GM18868 (cell line): ENCODE measurements around the gene GATA5.
"Not testable (repeated sequence)": the region's sequence is repeated elsewhere in the genome, so short reads cannot be mapped to it uniquely, and the experiment has no call there.

ENCODE experiments used
- ATAC-seq: cut with Tn5 transposase; IDR thresholded peaks from one replicate; pipeline ENCODE4 v1.9.1; 2021; ENCODE audit warnings: mild to moderate bottlenecking, moderate library complexity; ENCODE audit not compliant: unreplicated experiment

GATA5 gene

DNA sequence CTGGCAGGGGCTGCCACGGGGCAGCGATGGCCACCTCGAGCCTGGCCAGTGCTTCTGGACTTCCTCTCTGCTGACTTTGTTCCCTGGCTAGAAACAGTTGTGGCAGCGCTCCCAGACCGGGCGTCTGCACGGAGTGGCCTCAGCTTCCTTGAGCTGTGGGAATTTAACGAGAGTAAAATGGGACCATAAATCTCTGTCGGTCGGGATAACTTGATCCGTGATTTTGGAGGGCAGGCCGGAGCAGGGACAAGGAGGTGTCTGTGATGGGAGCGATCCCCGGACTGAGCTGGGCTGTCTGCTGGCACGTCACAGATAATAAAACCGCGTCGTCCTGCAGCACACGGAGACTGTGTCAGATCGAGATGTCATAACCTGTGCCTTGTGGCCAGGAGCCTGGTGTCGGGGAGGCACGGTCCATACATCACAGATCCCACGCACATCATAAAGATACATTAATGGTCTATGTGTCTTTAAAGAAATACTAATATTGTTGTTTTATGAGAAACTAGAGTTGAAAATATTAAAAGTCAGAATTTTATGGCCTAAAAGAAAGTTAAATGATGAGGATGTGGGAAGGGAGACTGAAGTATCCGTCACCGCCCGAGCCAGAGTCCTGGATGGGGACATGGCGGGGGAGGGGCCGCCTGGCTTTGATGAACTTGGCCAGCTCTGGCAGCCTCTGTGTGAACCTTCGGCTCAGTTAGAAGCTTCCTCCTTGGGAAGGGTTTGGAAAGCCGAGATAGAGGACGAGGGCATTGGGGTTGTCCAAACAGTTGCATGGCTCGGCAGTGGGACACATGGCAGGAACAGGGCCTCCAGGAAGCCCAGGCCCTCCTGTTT, 41.9 kb downstream of the GATA5 start:
- ATAC-seq = no peak

DNA sequence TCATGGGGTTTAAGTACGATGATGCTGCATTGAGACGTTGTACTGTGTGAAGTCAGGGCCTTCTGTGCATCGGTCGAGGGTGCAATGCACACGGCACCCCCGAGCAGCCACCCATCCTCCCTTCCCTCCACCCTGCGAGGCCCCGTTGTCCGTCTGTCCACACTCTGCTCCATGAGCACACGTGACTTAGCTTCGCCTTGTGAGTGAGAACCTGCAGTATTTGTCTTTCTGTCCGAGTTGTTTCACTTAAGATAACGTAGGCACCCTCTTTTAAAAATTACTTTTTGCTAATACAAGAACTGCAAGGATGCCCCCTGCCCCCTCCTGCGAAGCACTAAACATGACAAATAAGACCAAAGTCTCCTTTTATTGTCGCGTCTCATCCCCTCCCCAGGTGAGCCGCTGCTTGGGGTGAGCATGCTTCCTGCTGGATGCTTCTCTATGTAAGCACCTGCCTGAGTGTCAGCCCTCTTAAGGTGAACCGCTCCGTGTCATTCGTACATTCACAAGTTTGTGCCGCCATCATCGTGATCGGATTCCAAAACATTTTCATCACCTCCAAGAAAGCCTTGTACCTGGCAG, 44.8 kb downstream of the GATA5 start:
- no peak for ATAC-seq

DNA sequence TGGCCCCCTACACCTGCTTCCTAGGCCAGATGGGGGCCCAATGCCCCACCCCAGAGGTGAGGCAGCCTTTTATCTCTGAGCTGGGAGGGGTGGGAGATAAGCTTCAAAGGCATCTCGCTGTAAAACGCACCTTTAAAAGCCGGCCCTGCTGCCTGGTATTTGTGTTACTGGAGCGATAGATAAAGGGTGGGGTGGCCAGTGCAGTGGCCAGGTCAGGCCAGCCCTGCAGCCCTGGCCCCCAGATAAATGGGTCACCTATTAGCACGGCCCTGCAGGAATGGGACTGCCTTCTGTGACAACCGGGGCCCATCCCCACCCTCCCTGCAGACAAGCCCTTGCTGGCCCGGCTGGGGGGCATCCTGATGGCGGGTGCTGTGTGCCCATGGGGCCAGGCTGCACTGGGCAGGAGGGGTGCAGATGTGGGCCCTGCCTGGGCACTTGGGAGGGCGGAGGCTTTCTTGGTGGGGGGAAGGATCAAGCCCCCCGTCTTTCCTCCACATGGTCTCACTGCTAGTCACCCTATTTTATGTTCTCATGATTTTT, 45.4 kb downstream of the GATA5 start:
- ATAC-seq = no peak

DNA sequence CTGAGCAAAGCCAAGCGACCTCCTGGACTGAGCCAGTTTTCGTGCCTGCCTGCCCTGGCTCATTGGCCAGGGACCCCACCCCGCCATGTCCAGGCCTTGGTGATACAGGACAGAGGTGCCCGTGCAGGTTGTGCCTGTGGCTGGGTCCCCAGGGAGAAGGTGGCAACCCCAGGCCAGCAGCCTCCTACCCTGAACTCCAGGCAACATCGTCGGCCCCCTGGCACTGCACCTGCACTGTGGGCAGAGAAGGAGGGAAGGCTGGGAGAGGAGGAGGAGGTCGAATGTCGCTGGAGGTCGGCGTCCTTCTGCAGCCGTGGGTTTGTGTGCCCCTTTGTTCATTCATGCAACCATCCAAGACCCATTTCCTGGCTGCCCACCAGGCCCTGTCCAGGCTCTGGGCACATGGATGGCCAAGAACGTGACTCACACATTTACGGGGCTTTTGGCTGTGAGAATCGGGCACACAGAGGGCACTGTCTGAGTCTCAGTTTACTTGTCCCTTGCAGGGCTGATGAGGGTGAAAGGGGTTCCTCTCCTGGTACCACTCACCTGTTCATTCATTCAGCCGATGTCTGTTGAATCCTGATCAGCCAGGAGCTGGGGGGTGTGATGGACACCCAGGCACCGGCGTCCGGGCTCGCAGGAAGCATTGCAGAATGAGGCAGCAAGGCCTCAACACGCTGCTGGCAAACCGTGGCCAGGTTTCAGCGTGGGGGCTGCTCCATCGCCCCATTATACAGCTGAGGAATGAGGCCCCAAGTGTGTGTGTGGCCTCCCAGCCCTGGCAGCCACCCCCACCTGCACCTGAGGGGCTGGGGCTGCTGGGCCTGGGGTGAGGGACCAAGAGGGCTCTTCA, 46.1 kb downstream of the GATA5 start:
- ATAC-seq = no peak

GRCh38 chr20:62428396-62429295, 47.1 kb downstream of the GATA5 start:
- ATAC-seq = no peak

GRCh38 chr20:62428002-62428372, 47.8 kb downstream of the GATA5 start:
- ATAC-seq = no peak

DNA sequence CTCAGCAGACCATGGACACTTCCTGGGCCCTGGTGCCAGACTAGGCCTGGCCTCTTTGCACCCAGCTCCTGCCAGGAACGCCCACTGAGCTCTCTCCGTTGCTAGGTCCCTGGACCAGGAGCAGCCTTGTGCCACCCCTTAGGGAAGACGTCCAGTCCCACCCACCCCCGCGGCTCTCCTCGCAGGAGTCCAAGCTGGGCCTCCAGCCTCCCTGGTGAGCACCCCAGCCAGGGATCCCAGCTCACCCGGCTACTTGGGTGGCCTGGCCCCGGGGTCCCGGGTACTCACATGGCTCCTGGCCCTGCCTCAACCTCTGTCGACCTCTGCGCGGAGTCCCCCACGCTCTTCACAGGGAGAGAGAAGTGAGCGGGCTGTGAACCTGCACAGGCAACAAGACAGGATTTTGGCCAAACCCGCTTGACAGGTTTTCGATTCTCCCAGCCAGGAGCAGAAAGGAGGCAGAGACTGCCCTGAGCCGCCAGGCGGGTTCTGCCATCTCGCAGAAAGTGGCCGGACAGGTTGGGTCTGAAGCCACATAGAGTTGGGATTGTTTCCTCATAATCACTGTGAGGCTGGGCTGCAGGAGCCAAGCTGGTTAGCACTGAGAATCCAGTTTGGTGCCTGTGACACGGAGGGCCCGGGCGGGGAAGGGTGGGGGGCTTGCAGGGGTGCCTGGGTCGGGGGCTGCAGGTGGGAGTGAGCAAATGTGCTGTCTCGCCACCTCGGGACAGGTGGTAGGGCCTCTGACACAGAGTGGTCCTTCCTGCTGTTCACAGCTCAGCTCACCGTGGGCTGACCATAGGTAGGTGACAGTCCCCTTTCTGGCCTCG, 48.4 kb downstream of the GATA5 start, which contains the start of gene RBBP8NL:
TSS of gene RBBP8NL (minus strand) at position 368 of the 830 bp plus-strand sequence. CDS start 7,892 bp downstream, outside the sequence.
- ATAC-seq = no peak

DNA sequence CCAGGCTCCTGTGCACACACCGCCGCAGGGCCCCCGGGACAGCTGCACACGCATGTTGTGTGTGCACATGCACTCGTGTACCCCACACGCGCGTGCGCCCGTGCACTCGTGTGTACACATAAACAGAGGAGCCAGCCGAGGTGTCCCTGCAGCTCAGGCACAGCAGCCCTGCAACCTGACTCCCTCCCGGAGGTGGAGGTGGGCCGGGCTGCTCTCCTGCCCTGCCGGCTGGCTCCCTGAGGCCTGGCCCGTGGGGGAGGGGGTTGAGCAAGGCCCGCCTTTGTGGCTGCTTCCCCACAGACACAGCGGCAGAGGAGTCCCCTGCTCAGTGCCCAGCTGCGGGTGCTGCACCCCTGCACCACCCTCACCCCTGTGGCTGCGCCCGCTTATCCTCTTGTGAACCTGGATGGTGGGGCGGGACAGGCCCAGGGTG, 49.1 kb downstream of the GATA5 start:
- ATAC-seq = no peak

DNA sequence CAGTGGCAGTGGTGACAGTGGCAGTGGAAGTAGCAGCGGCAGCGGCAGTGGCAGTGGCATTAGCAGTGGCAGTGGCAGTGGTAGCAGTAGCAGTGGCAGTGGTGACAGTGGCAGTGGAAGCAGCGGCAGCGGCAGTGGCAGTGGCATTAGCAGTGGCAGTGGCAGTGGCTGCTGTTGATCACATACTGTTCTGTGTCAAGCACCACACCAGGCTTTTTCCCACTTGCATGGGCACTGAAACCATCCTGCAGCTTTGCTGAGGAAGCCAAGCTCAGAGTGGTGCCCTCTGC, 49.8 kb downstream of the GATA5 start:
- ATAC-seq = not testable (repeated sequence)

- no peak for ATAC-seq
Measured at GRCh38 chr20:62425281-62426058, 50.3 kb downstream of the GATA5 start.

GRCh38 chr20:62424249-62425107, 51.3 kb downstream of the GATA5 start:
- no peak for ATAC-seq

GRCh38 chr20:62423326-62423706, 52.5 kb downstream of the GATA5 start:
- no peak for ATAC-seq

- ATAC-seq = no peak
Measured at GRCh38 chr20:62422636-62423325, 53.0 kb downstream of the GATA5 start.

DNA sequence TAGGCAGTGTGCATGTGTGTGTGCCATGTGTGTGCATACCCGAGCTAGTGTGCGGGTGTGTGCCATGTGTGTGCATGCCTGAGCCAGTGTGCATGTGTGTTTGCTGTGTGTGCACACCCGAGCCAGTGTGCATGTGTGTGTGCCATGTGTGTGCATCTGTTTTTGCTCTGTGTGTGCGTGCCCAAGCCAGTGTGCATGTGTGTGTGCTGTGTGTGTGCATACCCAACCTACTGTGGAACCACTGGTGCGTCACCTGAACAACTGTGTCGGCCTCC, 54.1 kb downstream of the GATA5 start:
- no peak for ATAC-seq

GRCh38 chr20:62420846-62421715, 54.7 kb downstream of the GATA5 start:
- ATAC-seq = no peak

- no peak for ATAC-seq
Measured at GRCh38 chr20:62419759-62420158, 56.0 kb downstream of the GATA5 start.
